Activated CD4-positive, alpha-beta memory T cell treated with anti-CD3 and anti-CD28 coated beads for 36 hours (primary cell): ENCODE measurements around the gene SIAE. TPM values are rescaled to one million over a fixed set of nuclear protein-coding genes. Genes with fewer than 3 reads are reported as not detected.
"Not testable (repeated sequence)": the region's sequence is repeated elsewhere in the genome, so short reads cannot be mapped to it uniquely, and the experiment has no call there.

Experiments used
- CTCF ChIA-PET: fragments of 350-600 bp; sonication (Branson Sonifier 250); formaldehyde crosslinking; loops from one replicate; lab custom pipeline; 2021; ENCODE audit warnings: antibody characterized with exemption, inconsistent platforms; lab: Charles Lee
- POLR2A ChIA-PET: fragments of 350-600 bp; sonication (Branson Sonifier 250); formaldehyde crosslinking; loops from one replicate; lab custom pipeline; 2021; ENCODE audit warnings: antibody characterized with exemption; lab: Charles Lee
- DNase-seq: peaks from one replicate; pipeline ENCODE4 v3.0.0-alpha.2; 2020
- H3K27ac Mint-ChIP-seq: one replicate; pipeline ENCODE4 v1.8.0; 2021; ENCODE audit warnings: mixed read lengths
- H3K27me3 Mint-ChIP-seq: one replicate; pipeline ENCODE4 v1.8.0; 2021; ENCODE audit warnings: mixed read lengths
- H3K36me3 Mint-ChIP-seq: one replicate; pipeline ENCODE4 v1.8.0; 2021; ENCODE audit warnings: mixed read lengths
- H3K4me1 Mint-ChIP-seq: one replicate; pipeline ENCODE4 v1.8.0; 2021; ENCODE audit warnings: low read depth, mixed read lengths
- H3K4me3 Mint-ChIP-seq: one replicate; pipeline ENCODE4 v1.8.0; 2021; ENCODE audit warnings: mild to moderate bottlenecking, mixed read lengths
- H3K9me3 Mint-ChIP-seq: one replicate; pipeline ENCODE4 v1.8.0; 2021; ENCODE audit warnings: mixed read lengths
- intact Hi-C: fragments of 100-400 bp; cut with micrococcal nuclease; formaldehyde crosslinking; loops from one replicate; pipeline ENCODE4 v1.15.1; 2023
- total RNA-seq, 2 experiments: library from RNA; stranded (reverse); gene quantifications; one replicate each; pipeline ENCODE4 v1.2.3, GENCODE V29; 2021

Gene SIAE
- total RNA-seq, 2 experiments from 2014 or later: 11.8 to 12.1 TPM

DNA sequence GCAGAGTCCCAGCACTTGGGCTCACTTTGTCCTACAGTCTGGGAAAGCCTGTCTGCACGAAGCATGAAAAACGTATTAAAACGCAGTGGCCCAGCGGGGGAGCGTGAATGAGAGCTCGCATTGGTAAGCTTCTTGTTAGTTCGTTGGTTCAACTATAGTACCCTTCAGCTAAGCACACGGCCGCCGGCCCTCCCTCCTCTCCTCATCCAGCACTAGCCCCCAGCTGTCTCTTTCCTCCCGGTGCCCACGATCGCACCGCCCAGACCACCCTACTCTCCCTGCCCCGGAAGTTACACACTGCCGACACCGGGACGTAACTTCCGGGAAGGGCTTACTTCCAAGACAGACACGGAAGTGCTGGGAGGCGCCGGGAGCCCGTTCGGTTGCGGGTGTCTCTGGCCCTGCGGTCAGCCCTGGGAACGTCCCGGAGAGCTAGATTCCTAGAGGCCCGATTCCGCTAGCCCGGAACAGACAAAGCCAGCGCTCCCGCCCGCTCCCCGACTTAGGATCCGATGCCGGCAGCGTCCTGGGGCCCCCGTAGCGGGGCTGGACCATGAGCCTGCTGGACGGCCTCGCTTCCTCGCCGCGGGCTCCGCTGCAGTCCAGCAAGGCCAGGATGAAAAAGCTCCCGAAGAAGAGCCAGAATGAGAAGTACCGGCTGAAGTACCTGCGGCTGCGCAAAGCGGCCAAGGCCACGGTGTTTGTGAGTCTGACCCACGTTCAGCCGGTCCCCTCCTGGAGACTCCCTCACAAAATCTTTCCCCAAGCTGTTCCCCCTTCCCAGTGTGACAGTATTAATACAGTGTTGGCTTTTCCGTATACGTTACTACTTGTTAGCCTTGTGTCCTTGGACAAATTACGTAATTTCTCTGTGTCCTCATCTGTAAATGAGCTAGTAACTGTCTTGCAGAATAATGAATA, 50.7 kb downstream of the SIAE start, which contains the start of gene TBRG1:
Gene TBRG1 (plus strand): TSS at position 334 of the 921 bp plus-strand sequence. CDS start 220 bp downstream, at position 554.
- H3K4me1 Mint-ChIP-seq: peaks cover 28% of the 10 kb centered on the region
- peak within 1 kb of the TSS; percentile 93 for H3K27ac Mint-ChIP-seq
- CTCF ChIA-PET: interaction anchor here (0.7 to 1.6 kb wide), 6 partner anchors 21 to 254 kb away, joined by 3 to 9 read pairs (median 4); partner anchors contain the start of genes MSANTD2 and NRGN
- H3K36me3 Mint-ChIP-seq: peaks cover 20% of the 10 kb centered on the region
- H3K9me3 Mint-ChIP-seq: no peaks in the 10 kb centered on the region
- peaks cover 2% of the 10 kb centered on the region for H3K27me3 Mint-ChIP-seq
- intact Hi-C loops: loop anchor here (1.0 to 5.0 kb wide), 5 partner anchors 50 to 330 kb away; partner anchors contain the start of genes CCDC15, SIAE and SPA17
- DNase-seq: peak; percentile 87
- POLR2A ChIA-PET: interaction anchor here (0.8 to 2.4 kb wide), 3 partner anchors 50 to 947 kb away, joined by 3 to 16 read pairs (median 3); partner anchors contain the start of genes EI24, MSANTD2 and SIAE
- peak within 1 kb of the TSS; percentile 85 for H3K4me3 Mint-ChIP-seq

DNA sequence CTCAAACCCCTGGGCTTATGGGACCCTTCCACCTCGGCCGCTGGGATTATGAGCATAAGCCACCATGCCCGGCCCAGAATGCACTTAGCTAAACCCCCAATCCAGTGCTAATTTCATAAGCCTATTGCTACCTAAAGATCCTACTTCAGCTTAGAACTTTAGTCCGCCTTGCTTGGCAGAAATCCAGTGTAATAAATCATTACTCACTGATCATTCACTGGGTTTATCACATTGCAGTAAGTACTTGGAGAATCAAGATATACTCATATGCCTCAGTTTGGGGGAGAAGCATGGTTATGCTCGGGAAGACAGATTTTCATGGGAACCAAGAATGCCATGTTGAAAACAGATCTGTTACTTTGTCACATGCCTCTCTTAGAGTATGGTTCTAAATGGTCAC, 54.7 kb downstream of the SIAE start:
- ChIA-PET POLR2A (no interaction called here), CTCF (no interaction called here)
- intact Hi-C loops: no loop called here
- H3K27me3 Mint-ChIP-seq: peaks cover 8% of the 10 kb centered on the region
- no peak overlapping the region for H3K27ac Mint-ChIP-seq
- H3K4me3 Mint-ChIP-seq: no peak overlapping the region
- no peaks in the 10 kb centered on the region for H3K9me3 Mint-ChIP-seq
- peaks cover 4% of the 10 kb centered on the region for H3K4me1 Mint-ChIP-seq
- DNase-seq: no peak
- no peaks in the 10 kb centered on the region for H3K36me3 Mint-ChIP-seq

DNA sequence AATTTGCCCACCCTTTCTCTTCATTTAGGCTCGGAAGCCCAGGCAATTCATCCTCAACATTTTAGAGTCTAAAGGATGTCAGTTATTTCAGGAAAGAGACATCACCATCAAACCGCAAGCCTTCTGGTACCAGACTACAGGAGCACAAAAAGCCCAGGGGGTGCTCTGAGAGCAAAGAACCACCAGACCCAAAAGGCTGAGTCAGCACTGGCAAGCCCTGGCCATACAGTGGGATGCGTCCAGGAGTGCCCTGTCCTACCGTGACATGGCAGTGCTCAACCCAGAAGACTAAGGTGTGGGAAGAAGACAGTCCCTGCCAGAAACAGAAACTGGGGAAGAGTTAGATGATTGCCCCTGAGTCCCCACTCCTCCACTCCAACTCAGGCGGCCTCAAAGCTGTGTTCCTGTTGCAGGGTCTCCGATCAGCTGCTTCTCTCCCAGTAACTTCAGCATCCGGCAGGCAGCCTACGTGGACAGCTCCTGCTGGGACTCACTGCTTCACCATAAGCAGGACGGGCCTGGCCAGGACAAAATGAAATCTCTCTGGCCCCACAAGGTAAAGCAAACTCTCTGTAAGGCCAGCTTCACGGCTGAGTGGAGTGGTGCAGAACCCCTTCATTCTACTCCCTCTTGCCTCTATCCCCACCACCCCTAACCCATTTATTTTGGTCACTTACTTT, 60.8 kb downstream of the SIAE start:
- CTCF ChIA-PET: no interaction called here
- POLR2A ChIA-PET: no interaction called here
- H3K4me1 Mint-ChIP-seq: peaks cover 6% of the 10 kb centered on the region
- intact Hi-C loops: no loop called here
- H3K4me3 Mint-ChIP-seq: no peak overlapping the region
- H3K27me3 Mint-ChIP-seq: peaks cover 7% of the 10 kb centered on the region
- H3K9me3 Mint-ChIP-seq: no peaks in the 10 kb centered on the region
- no peak for DNase-seq
- H3K27ac Mint-ChIP-seq: no peak overlapping the region
- H3K36me3 Mint-ChIP-seq: no peaks in the 10 kb centered on the region

DNA sequence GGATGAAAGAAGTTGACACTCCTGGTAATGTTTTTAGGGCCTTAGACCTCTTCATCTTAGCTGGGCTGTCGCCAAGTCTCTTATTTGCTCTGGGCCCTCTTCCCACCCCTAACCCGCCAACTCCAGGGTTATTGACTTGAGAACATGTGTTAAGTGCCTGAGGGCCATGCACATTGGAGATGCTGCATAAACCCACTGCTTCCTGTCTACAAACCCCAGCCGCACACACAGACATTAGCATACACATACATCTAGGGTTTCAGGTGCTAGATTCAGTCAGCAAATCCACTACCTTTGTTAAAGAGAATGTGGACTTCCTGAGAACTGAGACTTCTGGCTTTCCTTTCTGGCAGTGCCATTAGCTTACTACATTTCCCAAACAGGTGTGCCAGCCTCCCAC, 61.5 kb downstream of the SIAE start:
- Mint-ChIP-seq H3K27me3 (peaks cover 4% of the 10 kb centered on the region), H3K36me3 (no peaks in the 10 kb centered on the region), H3K9me3 (no peaks in the 10 kb centered on the region), H3K4me3 (no peak overlapping the region), H3K4me1 (peaks cover 6% of the 10 kb centered on the region), H3K27ac (no peak overlapping the region)
- CTCF ChIA-PET: no interaction called here
- intact Hi-C loops: no loop called here
- POLR2A ChIA-PET: no interaction called here
- DNase-seq: peak; percentile 45

DNA sequence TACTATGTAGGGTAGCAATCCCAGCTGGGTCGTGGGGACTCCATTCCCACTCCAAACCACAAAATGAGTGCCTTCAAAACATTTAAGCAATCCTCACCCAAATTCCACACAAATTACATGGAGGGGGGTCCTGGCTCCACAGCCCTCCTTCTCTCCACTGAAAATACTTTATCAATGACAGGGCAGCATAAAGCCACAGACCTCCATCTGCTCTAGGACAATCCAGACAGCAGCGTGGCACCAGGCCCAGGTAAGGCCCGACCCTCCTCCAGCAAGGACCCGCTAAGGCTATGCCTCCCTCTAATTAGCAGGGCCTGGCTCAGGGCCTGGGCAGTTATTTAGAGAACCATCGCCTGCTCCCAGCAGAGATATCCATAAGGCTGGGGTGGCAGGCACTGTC, 62.5 kb downstream of the SIAE start, which contains the start of gene PANX3:
Gene PANX3 (plus strand): TSS at position 365 of the 400 bp plus-strand sequence. CDS start 129 bp downstream, outside the sequence.
- H3K4me1 Mint-ChIP-seq: peaks cover 6% of the 10 kb centered on the region
- no peaks in the 10 kb centered on the region for H3K36me3 Mint-ChIP-seq
- H3K9me3 Mint-ChIP-seq: no peaks in the 10 kb centered on the region
- no peak within 1 kb of the TSS for H3K27ac Mint-ChIP-seq
- CTCF ChIA-PET: interaction anchor here (1.4 kb wide), 2 partner anchors 25 to 58 kb away, joined by 3 to 4 read pairs; no protein-coding TSS in a partner anchor
- DNase-seq: no peak
- intact Hi-C loops: no loop called here
- H3K27me3 Mint-ChIP-seq: peaks cover 4% of the 10 kb centered on the region
- POLR2A ChIA-PET: no interaction called here
- H3K4me3 Mint-ChIP-seq: no peak within 1 kb of the TSS

DNA sequence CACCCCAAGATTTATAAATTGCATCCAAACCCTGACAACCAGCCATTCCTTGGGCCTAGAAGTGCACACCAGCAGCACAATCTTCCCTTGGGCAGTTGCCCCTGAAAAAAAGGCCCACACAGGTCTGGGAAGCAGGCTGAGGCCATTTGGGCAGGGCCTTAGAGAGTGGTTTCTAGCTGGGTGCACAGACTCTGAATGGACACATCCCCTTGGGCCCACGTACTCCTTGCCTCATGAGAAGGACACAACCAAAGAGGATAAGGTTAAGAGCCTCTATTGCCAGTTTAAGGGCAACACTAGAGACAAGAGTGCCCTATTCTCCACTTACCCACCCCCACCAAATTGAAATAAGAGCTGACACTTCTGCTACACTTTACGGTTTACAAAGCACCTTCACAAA, 63.2 kb downstream of the SIAE start:
- CTCF ChIA-PET: interaction anchor here (1.4 kb wide), 2 partner anchors 24 to 59 kb away, joined by 3 to 4 read pairs; no protein-coding TSS in a partner anchor
- DNase-seq: no peak

DNA sequence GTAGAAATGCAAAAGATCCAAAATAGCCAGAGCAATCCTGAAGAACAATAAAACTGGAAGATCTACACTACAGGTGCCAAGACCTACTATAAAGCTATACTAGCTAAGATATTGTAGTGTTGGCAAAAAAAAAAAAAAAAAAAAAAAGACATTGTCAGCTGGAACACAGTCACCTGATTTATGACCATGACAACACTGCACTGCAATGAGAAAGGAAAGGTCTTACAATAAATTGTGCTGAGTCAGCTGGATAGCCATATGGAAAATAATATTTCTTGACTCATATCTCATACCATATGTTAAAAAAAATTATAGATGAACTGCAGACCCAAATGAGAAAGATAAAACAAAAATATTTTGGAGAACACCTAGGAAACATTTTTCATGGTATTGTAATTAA, 65.4 kb downstream of the SIAE start:
- no peak overlapping the region for H3K27ac Mint-ChIP-seq
- ChIA-PET CTCF (no interaction called here), POLR2A (no interaction called here)
- H3K4me3 Mint-ChIP-seq: no peak overlapping the region
- DNase-seq: no peak
- no peaks in the 10 kb centered on the region for H3K36me3 Mint-ChIP-seq
- H3K4me1 Mint-ChIP-seq: peaks cover 6% of the 10 kb centered on the region
- intact Hi-C loops: no loop called here
- no peaks in the 10 kb centered on the region for H3K9me3 Mint-ChIP-seq
- H3K27me3 Mint-ChIP-seq: no peaks in the 10 kb centered on the region

More for the DNA sequence above, 63.2 kb downstream of the SIAE start:
- Mint-ChIP-seq H3K9me3 (no peaks in the 10 kb centered on the region), H3K4me3 (no peak overlapping the region), H3K36me3 (no peaks in the 10 kb centered on the region), H3K4me1 (peaks cover 6% of the 10 kb centered on the region), H3K27ac (no peak overlapping the region), H3K27me3 (peaks cover 3% of the 10 kb centered on the region)
- intact Hi-C loops: no loop called here
- POLR2A ChIA-PET: no interaction called here

DNA sequence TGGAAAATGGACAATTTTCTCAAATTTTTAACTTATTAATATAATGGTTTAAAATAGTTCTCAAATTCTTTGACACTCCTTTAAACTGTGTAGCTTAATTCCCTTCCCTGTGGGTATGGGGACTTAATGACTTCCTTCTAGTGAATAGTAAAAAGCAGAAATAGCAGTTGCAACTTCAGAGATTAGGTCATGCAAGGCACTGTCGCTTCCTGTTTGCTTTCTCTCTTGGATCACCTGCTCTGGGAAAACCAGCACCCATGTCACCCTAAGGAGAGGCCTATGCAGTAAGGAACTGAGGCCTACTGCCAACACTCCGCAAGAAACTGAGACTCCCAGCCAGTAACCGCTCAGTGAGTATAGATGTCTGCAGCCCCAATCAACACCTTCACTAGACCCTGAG, 67.8 kb downstream of the SIAE start:
- H3K4me1 Mint-ChIP-seq: no peaks in the 10 kb centered on the region
- no peak overlapping the region for H3K4me3 Mint-ChIP-seq
- H3K27ac Mint-ChIP-seq: no peak overlapping the region
- peaks cover 2% of the 10 kb centered on the region for H3K27me3 Mint-ChIP-seq
- intact Hi-C loops: no loop called here
- ChIA-PET CTCF (no interaction called here), POLR2A (no interaction called here)
- H3K9me3 Mint-ChIP-seq: no peaks in the 10 kb centered on the region
- H3K36me3 Mint-ChIP-seq: no peaks in the 10 kb centered on the region
- no peak for DNase-seq

DNA sequence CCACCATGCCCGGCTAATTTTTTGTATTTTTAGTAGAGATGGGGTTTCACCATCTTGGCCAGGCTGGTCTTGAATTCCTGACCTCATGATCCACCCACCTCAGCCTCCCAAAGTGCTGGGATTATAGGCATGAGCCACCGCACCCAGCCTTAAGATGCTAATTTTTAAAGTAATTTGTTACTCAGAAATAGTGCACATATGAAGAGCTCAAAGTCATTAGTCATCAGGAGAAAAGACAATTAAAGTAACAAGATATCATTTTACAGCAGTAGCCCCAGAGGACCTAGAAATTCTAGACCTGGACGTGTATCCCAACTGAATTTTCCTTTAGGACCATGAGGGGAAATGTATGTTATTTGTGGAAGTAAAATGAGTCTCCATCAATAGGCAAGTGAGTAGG, 70.8 kb downstream of the SIAE start:
- intact Hi-C loops, H3K4me1 Mint-ChIP-seq, H3K27ac Mint-ChIP-seq, POLR2A ChIA-PET, H3K9me3 Mint-ChIP-seq, H3K36me3 Mint-ChIP-seq, H3K27me3 Mint-ChIP-seq, DNase-seq, CTCF ChIA-PET, H3K4me3 Mint-ChIP-seq: not testable (repeated sequence)

DNA sequence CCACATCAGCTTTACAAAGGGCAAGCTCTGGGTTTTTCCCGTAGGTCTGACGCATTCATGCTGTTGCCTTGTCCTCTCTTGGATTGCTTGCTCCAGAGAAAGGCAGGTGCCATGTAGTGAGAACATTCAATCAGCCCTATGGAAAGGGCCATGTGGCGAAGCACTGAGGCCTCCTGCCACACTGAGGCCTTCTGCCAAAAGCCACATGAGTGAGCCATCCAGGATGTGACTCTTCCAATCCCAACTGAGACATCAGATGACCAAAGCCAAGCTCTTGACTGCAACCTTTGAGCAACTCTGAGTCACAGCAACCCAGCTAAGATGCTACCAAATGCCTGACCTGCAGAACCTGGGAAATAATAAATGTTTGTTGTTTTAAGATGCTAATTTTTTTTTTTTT, 71.3 kb downstream of the SIAE start:
- ChIA-PET POLR2A (no interaction called here), CTCF (interaction anchor here (0.6 kb wide), 1 partner anchor 14 kb away, joined by 4 read pairs; no protein-coding TSS in a partner anchor)
- Mint-ChIP-seq H3K9me3 (no peaks in the 10 kb centered on the region), H3K36me3 (no peaks in the 10 kb centered on the region), H3K27ac (no peak overlapping the region), H3K4me1 (no peaks in the 10 kb centered on the region), H3K27me3 (peaks cover 11% of the 10 kb centered on the region), H3K4me3 (no peak overlapping the region)
- no peak for DNase-seq
- intact Hi-C loops: no loop called here

DNA sequence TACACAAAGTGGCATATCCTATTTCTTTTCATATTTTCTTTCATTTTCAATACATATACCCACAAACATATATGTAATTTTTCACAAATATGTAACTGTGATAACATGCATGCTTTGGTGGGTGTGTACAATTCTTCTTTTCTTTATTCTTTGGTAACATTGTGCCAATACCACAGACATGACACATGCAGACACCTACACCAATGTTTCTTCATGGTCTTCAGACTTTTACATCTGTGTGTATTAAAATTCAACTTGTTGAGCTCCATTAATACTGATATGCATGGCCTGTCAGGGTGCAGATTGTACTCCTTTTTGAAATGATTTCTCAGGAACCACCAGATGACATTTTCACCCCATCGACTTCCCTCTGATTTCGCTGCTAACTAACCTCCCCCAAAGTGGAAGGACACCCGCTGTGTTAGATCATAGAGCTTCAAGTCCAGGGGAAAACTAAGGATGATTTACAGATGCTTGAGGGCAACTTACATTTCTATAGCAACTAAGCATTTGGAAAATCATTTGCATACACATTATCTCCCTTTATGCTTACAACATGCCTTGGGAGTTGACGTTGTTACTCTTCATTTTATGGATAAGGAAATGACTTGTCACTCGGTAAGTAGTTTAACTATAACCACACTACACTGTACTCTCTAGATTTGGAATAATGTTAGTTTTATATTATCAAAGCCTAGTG, 72.8 kb downstream of the SIAE start:
- no peaks in the 10 kb centered on the region for H3K9me3 Mint-ChIP-seq
- CTCF ChIA-PET: no interaction called here
- no peaks in the 10 kb centered on the region for H3K36me3 Mint-ChIP-seq
- H3K27me3 Mint-ChIP-seq: peaks cover 14% of the 10 kb centered on the region
- POLR2A ChIA-PET: interaction anchor here (0.6 kb wide), 1 partner anchor 349 kb away, joined by 3 read pairs; no protein-coding TSS in a partner anchor
- no peak for DNase-seq
- H3K4me3 Mint-ChIP-seq: no peak overlapping the region
- no peak overlapping the region for H3K27ac Mint-ChIP-seq
- intact Hi-C loops: no loop called here
- no peaks in the 10 kb centered on the region for H3K4me1 Mint-ChIP-seq
